Activated CD4-positive, alpha-beta memory T cell treated with anti-CD3 and anti-CD28 coated beads for 36 hours (primary cell): ENCODE data around the gene RYR1. TPM values are rescaled to one million over a fixed set of nuclear protein-coding genes. Genes with fewer than 3 reads are reported as not detected.

Source experiments
- CTCF ChIA-PET: fragments of 350-600 bp; sonication (Branson Sonifier 250); formaldehyde crosslinking; loops from one replicate; lab custom pipeline; 2021; ENCODE audit warnings: antibody characterized with exemption, inconsistent platforms; lab: Charles Lee
- POLR2A ChIA-PET: fragments of 350-600 bp; sonication (Branson Sonifier 250); formaldehyde crosslinking; loops from one replicate; lab custom pipeline; 2021; ENCODE audit warnings: antibody characterized with exemption; lab: Charles Lee
- DNase-seq: peaks from one replicate; pipeline ENCODE4 v3.0.0-alpha.2; 2020
- H3K27ac Mint-ChIP-seq: one replicate; pipeline ENCODE4 v1.8.0; 2021; ENCODE audit warnings: mixed read lengths
- H3K27me3 Mint-ChIP-seq: one replicate; pipeline ENCODE4 v1.8.0; 2021; ENCODE audit warnings: mixed read lengths
- H3K36me3 Mint-ChIP-seq: one replicate; pipeline ENCODE4 v1.8.0; 2021; ENCODE audit warnings: mixed read lengths
- H3K4me1 Mint-ChIP-seq: one replicate; pipeline ENCODE4 v1.8.0; 2021; ENCODE audit warnings: low read depth, mixed read lengths
- H3K4me3 Mint-ChIP-seq: one replicate; pipeline ENCODE4 v1.8.0; 2021; ENCODE audit warnings: mild to moderate bottlenecking, mixed read lengths
- H3K9me3 Mint-ChIP-seq: one replicate; pipeline ENCODE4 v1.8.0; 2021; ENCODE audit warnings: mixed read lengths
- intact Hi-C: fragments of 100-400 bp; cut with micrococcal nuclease; formaldehyde crosslinking; loops from one replicate; pipeline ENCODE4 v1.15.1; 2023
- total RNA-seq, 2 experiments: library from RNA; stranded (reverse); gene quantifications; one replicate each; pipeline ENCODE4 v1.2.3, GENCODE V29; 2021

Gene RYR1
- total RNA-seq, 2 experiments from 2014 or later: 2.4 to 2.5 TPM

- no peak for DNase-seq
- ChIA-PET POLR2A (no interaction called here), CTCF (interaction anchor here (1.6 kb wide), 1 partner anchor 10 kb away, joined by 8 read pairs; the partner anchor contains the start of gene FAM98C)
- H3K27me3 Mint-ChIP-seq: no peaks in the 10 kb centered on the region
- intact Hi-C loops: no loop called here
- H3K4me1 Mint-ChIP-seq: peaks cover 12% of the 10 kb centered on the region
- H3K9me3 Mint-ChIP-seq: no peaks in the 10 kb centered on the region
- peaks cover 11% of the 10 kb centered on the region for H3K36me3 Mint-ChIP-seq
- no peak overlapping the region for H3K4me3 Mint-ChIP-seq
- no peak overlapping the region for H3K27ac Mint-ChIP-seq
Observed at GRCh38 chr19:38412961-38413360, 20.5 kb upstream of the RYR1 start.

GRCh38 chr19:38413416-38413815 lies 20.1 kb upstream of the RYR1 start:
- Mint-ChIP-seq H3K9me3 (no peaks in the 10 kb centered on the region), H3K4me1 (peaks cover 14% of the 10 kb centered on the region), H3K36me3 (peaks cover 11% of the 10 kb centered on the region), H3K27ac (no peak overlapping the region), H3K4me3 (no peak overlapping the region), H3K27me3 (no peaks in the 10 kb centered on the region)
- intact Hi-C loops: no loop called here
- POLR2A ChIA-PET: no interaction called here
- CTCF ChIA-PET: interaction anchor here (1.1 to 1.6 kb wide), 2 partner anchors 10 to 11 kb away, joined by 3 to 8 read pairs; partner anchors contain the start of gene FAM98C
- DNase-seq: no peak

- ChIA-PET POLR2A (interaction anchor here (1.1 kb wide), 1 partner anchor 14 kb away, joined by 3 read pairs; the partner anchor contains the start of gene FAM98C), CTCF (interaction anchor here (1.1 to 3.0 kb wide), 2 partner anchors 14 to 218 kb away, joined by 3 to 12 read pairs; partner anchors contain the start of gene FAM98C)
- Mint-ChIP-seq H3K27me3 (no peaks in the 10 kb centered on the region), H3K9me3 (no peaks in the 10 kb centered on the region), H3K4me3 (peak overlapping the region; percentile 69), H3K4me1 (peaks cover 20% of the 10 kb centered on the region), H3K27ac (peak overlapping the region; percentile 65), H3K36me3 (no peaks in the 10 kb centered on the region)
- no peak for DNase-seq
- intact Hi-C loops: loop anchor here (1.0 kb wide), 1 partner anchor 10 kb away; no protein-coding TSS in a partner anchor
Observed at GRCh38 chr19:38417146-38417543, 16.3 kb upstream of the RYR1 start.

GRCh38 chr19:38417544-38418506 lies 15.7 kb upstream of the RYR1 start:
- peaks cover 20% of the 10 kb centered on the region for H3K4me1 Mint-ChIP-seq

GRCh38 chr19:38420935-38421334 lies 12.6 kb upstream of the RYR1 start:
- no peaks in the 10 kb centered on the region for H3K36me3 Mint-ChIP-seq
- no peak for DNase-seq
- H3K4me1 Mint-ChIP-seq: peaks cover 23% of the 10 kb centered on the region
- no peak overlapping the region for H3K27ac Mint-ChIP-seq
- POLR2A ChIA-PET: no interaction called here
- no peak overlapping the region for H3K4me3 Mint-ChIP-seq
- no peaks in the 10 kb centered on the region for H3K27me3 Mint-ChIP-seq
- no peaks in the 10 kb centered on the region for H3K9me3 Mint-ChIP-seq
- intact Hi-C loops: no loop called here
- CTCF ChIA-PET: interaction anchor here (1.5 kb wide), 1 partner anchor 17 kb away, joined by 12 read pairs; the partner anchor contains the start of gene FAM98C

More at GRCh38 chr19:38417544-38418506, 15.7 kb upstream of the RYR1 start:
- no peaks in the 10 kb centered on the region for H3K36me3 Mint-ChIP-seq
- peak overlapping the region; percentile 69 for H3K4me3 Mint-ChIP-seq
- ChIA-PET POLR2A (interaction anchor here (1.1 kb wide), 1 partner anchor 15 kb away, joined by 3 read pairs; the partner anchor contains the start of gene FAM98C), CTCF (interaction anchor here (3.0 kb wide), 1 partner anchor 14 kb away, joined by 12 read pairs; the partner anchor contains the start of gene FAM98C)
- no peaks in the 10 kb centered on the region for H3K27me3 Mint-ChIP-seq
- intact Hi-C loops: loop anchor here (1.0 kb wide), 1 partner anchor 9 kb away; no protein-coding TSS in a partner anchor
- H3K9me3 Mint-ChIP-seq: no peaks in the 10 kb centered on the region
- DNase-seq: peak; percentile 81
- peak overlapping the region; percentile 65 for H3K27ac Mint-ChIP-seq

GRCh38 chr19:38421856-38422255 lies 11.6 kb upstream of the RYR1 start:
- H3K36me3 Mint-ChIP-seq: no peaks in the 10 kb centered on the region
- no peaks in the 10 kb centered on the region for H3K27me3 Mint-ChIP-seq
- intact Hi-C loops: no loop called here
- CTCF ChIA-PET: no interaction called here
- H3K27ac Mint-ChIP-seq: no peak overlapping the region
- H3K9me3 Mint-ChIP-seq: no peaks in the 10 kb centered on the region
- DNase-seq: no peak
- POLR2A ChIA-PET: no interaction called here
- peaks cover 29% of the 10 kb centered on the region for H3K4me1 Mint-ChIP-seq
- no peak overlapping the region for H3K4me3 Mint-ChIP-seq

GRCh38 chr19:38422438-38422837 lies 11.1 kb upstream of the RYR1 start:
- Mint-ChIP-seq H3K27me3 (no peaks in the 10 kb centered on the region), H3K9me3 (no peaks in the 10 kb centered on the region), H3K36me3 (no peaks in the 10 kb centered on the region), H3K4me1 (peaks cover 28% of the 10 kb centered on the region), H3K27ac (no peak overlapping the region), H3K4me3 (no peak overlapping the region)
- DNase-seq: no peak
- CTCF ChIA-PET: no interaction called here
- intact Hi-C loops: no loop called here
- POLR2A ChIA-PET: no interaction called here

- Mint-ChIP-seq H3K4me1 (peaks cover 29% of the 10 kb centered on the region), H3K4me3 (no peak overlapping the region), H3K9me3 (no peaks in the 10 kb centered on the region), H3K36me3 (no peaks in the 10 kb centered on the region), H3K27me3 (no peaks in the 10 kb centered on the region), H3K27ac (no peak overlapping the region)
- DNase-seq: no peak
- POLR2A ChIA-PET: no interaction called here
- CTCF ChIA-PET: interaction anchor here (3.9 kb wide), 1 partner anchor 21 kb away, joined by 29 read pairs; the partner anchor contains the start of gene FAM98C
- intact Hi-C loops: no loop called here
Observed at GRCh38 chr19:38424272-38424671, 9.2 kb upstream of the RYR1 start.

- POLR2A ChIA-PET: no interaction called here
- CTCF ChIA-PET: interaction anchor here (3.9 kb wide), 1 partner anchor 22 kb away, joined by 29 read pairs; the partner anchor contains the start of gene FAM98C
- H3K4me3 Mint-ChIP-seq: peak overlapping the region; percentile 61
- no peak for DNase-seq
- no peaks in the 10 kb centered on the region for H3K27me3 Mint-ChIP-seq
- no peaks in the 10 kb centered on the region for H3K9me3 Mint-ChIP-seq
- H3K36me3 Mint-ChIP-seq: no peaks in the 10 kb centered on the region
- intact Hi-C loops: loop anchor here (5.0 kb wide), 4 partner anchors 38 to 552 kb away; partner anchors contain the start of genes FBXO17, GGN and SPRED3
- H3K4me1 Mint-ChIP-seq: peaks cover 35% of the 10 kb centered on the region
- peak overlapping the region; percentile 3 for H3K27ac Mint-ChIP-seq
Observed at GRCh38 chr19:38425222-38425809, 8.2 kb upstream of the RYR1 start.

- Mint-ChIP-seq H3K4me3 (peak within 1 kb of the TSS; percentile 61), H3K27me3 (no peaks in the 10 kb centered on the region), H3K4me1 (peaks cover 35% of the 10 kb centered on the region), H3K36me3 (no peaks in the 10 kb centered on the region), H3K9me3 (no peaks in the 10 kb centered on the region), H3K27ac (peak within 1 kb of the TSS; percentile 92)
- peak; percentile 79 for DNase-seq
- ChIA-PET POLR2A (interaction anchor here (1.0 to 1.2 kb wide), 2 partner anchors 23 to 30 kb away, joined by 3 read pairs; partner anchors contain the start of gene FAM98C), CTCF (interaction anchor here (3.9 kb wide), 1 partner anchor 23 kb away, joined by 29 read pairs; the partner anchor contains the start of gene FAM98C)
- intact Hi-C loops: loop anchor here (5.0 kb wide), 4 partner anchors 39 to 551 kb away; partner anchors contain the start of genes FBXO17, GGN and SPRED3
Observed at GRCh38 chr19:38425810-38426466, 7.6 kb upstream of the RYR1 start, which contains the start of gene RASGRP4. TSS of gene RASGRP4 (minus strand) at chr19:38426219. CDS start at chr19:38426091, 128 bp downstream.
